ENCODE data around the gene PAF1.

DNA sequence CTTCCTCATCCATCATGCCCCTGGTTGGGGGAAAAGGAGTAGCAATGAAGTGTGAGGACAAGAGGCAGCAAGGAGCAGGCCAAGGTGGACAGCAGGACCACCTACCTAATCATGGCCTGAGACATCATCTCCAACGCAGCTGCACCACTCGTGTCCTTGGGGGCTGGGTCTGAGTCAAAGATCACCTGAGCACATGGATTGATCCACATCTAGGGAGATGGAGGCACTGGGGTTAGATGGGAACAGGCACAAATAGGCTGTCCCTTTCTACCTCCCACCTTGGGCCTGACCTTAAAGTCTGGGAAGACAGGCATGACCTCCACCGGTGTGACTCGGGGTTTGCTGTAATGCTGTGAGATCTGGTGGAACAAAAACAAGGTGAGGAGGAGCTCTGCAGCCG, 2.2 kb downstream of the PAF1 start:
- TF ChIP-seq, protein P1, sequence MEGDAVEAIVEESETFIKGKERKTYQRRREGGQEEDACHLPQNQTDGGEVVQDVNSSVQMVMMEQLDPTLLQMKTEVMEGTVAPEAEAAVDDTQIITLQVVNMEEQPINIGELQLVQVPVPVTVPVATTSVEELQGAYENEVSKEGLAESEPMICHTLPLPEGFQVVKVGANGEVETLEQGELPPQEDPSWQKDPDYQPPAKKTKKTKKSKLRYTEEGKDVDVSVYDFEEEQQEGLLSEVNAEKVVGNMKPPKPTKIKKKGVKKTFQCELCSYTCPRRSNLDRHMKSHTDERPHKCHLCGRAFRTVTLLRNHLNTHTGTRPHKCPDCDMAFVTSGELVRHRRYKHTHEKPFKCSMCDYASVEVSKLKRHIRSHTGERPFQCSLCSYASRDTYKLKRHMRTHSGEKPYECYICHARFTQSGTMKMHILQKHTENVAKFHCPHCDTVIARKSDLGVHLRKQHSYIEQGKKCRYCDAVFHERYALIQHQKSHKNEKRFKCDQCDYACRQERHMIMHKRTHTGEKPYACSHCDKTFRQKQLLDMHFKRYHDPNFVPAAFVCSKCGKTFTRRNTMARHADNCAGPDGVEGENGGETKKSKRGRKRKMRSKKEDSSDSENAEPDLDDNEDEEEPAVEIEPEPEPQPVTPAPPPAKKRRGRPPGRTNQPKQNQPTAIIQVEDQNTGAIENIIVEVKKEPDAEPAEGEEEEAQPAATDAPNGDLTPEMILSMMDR (IDR thresholded peaks at IDR 0.05), result no peak
- TF ChIP-seq EZH2 (IDR thresholded peaks at IDR 0.05) (no peak), EZH2phosphoT487 (IDR thresholded peaks at IDR 0.05) (no peak)

Data from neural progenitor cell (in vitro differentiated cells).